Stimulated activated naive CD4-positive, alpha-beta T cell treated with Interleukin-2 at 50 U/mL for 16 hours (primary cell): ENCODE data around the gene ABCC1.

Experiments
- DNase-seq: peaks from one replicate; lab custom pipeline; 2025; lab: John Stamatoyannopoulos, UW

ABCC1 gene

GRCh38 chr16:16111639-16112038, 162.2 kb downstream of the ABCC1 start:
- no peak for DNase-seq

GRCh38 chr16:16112450-16113053, 163.1 kb downstream of the ABCC1 start:
- DNase-seq = no peak

DNA sequence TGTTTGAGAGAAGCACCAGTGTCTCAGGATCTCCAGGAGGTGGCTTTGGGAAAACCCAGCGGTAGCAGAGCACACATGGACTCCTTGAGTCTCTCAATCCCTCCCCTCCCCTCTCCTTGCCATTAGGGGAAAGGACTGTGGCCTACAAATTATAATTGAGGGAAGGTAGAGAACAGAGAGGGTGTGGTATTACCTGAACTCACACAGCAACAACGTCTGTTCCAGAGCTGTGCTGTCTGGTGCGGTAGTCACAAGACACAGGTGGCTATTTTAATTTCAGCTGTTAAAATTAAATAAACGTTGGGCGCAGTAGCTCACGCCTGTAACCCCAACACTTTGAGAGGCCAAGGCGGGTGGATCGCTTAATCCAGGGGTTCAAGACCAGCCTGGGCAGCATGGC, 163.7 kb downstream of the ABCC1 start:
- no peak for DNase-seq

GRCh38 chr16:16116841-16117240, 167.4 kb downstream of the ABCC1 start:
- DNase-seq = no peak

DNA sequence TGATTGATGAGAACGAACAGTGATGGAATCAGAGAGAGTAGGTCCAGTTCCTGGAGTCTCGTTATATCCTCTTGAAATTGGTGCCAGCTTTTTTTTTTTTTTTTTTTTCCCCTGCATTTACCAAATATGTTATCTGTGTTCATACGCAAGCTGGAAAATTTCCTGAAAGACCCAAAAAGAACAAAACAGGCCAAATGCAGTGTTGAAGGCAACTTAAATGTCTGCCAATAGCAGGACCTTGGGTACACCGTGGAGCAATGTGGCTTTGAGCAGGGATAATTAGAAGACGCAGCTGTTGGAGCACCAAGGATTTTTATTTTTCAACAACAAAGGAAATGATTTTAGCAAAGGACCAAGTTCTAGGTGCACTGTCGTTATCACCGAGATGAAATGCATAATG, 168.9 kb downstream of the ABCC1 start:
- no peak for DNase-seq

- DNase-seq = no peak
These were observed 170.6 kb downstream of the ABCC1 start for GRCh38 chr16:16120044-16120381.

DNA sequence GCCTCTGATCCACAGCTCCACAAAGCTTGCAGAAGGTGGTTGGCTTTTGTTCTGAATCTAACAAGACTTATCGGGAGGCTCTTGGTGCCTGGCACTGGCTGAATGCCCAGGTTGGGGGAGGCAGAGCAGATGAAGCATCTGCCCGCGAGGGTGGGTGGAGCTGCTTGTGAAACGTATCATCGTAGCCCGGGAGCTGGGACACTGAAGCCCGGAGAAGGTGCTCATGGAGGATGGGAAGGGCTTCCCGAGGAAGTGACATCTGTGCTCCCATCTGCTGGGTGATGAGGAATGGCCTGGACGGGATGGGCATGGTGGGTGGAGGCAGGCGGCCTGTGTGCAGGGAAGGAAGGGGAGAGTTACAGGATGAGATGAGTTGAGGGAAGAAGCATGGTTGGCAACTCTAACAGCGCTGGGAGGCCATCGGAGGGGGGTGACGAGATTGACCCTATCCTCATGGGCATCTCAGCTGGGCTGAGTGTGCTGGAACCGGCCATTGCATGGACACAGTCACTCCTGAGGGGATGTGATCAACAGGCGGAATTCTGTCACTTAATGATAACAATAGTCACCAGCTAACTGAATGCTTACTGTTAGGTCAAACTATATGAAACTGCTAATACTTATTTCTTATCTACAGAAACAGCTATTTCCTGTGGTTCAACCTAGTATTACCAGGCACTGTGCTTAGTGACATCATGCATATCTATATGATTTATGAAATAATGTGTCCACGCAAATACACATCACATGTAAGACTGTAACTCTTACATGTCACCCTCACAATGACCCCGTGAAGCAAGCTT, 171.2 kb downstream of the ABCC1 start:
- no peak for DNase-seq

DNA sequence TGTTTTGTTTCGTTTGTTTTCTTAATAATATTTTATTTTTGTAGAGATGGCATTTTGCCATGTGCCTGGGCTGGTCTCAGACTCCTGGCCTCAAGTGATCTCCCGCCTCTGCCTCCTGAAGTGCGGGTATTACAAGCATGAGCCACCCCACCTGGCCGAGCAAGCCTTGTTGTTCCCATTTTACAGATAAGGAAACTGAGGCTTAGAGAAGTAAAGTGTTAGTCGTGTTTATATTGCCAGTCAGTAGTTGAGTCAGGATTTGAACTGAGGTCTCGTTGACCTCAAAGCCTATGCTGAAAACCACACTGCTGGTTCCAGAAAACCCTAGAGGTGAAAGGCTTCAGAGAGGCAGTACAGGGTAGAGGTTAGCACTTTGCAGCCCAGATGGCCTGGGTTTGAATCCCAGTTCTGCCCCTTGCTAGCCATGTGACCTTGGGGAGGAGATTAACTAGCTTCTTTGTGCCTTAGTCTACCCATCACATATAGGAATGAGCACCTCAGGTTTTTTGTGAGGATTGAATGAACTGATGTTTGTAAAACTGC, 171.8 kb downstream of the ABCC1 start:
- no peak for DNase-seq

- no peak for DNase-seq
These were observed 172.8 kb downstream of the ABCC1 start for GRCh38 chr16:16122264-16122663.

- DNase-seq = no peak
These were observed 175.0 kb downstream of the ABCC1 start for GRCh38 chr16:16124438-16124837.

DNA sequence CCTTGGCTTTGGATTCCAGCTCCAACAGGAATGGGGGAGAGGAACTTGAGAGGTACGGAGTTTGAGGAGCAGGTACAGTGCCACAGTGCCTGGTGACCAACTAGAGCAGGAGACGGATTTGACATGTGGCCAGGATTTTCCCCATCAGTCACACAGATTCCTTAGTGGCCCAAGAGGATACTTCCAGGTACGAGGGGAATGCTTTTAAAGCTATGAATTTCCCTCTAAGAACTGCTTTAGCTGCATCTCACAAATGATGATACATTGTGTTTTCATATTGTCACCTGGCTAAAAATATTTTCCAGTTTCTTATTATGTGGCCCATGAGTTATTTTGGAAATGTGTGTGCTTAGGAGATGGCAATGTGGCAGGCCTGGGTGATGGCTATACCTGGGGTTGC, 175.6 kb downstream of the ABCC1 start:
- DNase-seq = no peak

GRCh38 chr16:16126896-16127295, 177.5 kb downstream of the ABCC1 start:
- no peak for DNase-seq

GRCh38 chr16:16127469-16128116, 178.2 kb downstream of the ABCC1 start:
- peak; percentile 42 for DNase-seq

DNA sequence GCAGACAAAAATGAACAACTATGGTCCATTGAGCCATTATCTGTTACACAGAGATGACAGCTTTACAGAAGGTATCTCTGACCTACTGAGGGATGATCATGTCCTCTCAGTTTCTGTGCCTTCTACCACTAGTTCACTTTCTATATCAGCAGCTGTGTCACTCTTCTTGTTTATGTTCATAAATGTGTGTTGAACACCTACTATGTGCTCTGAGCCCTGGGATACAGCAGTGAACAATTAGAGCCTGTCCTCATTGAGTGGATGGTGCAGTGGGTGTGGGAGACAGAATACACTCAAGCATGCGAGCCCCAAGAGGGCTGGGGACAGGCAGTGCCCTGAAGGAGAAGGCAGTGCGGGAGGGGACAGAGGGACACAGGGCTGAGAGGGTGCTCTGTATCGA, 181.8 kb downstream of the ABCC1 start:
- no peak for DNase-seq

DNA sequence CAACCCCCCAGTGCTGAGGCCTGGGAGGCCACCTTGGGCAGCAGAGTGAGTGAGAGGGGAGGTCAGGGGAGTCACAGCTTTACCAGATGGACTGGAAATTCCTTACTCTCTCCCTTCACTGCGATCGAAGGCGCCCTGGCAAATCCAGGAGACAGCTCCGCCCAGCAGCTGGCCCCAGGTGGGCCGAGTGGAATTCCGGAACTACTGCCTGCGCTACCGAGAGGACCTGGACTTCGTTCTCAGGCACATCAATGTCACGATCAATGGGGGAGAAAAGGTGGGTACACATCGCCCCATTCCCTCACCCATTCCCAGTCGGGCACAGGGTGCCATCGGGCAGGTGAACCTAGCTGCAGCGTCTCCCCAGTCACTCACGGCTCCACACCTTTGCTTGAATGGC, 182.2 kb downstream of the ABCC1 start:
- no peak for DNase-seq

DNA sequence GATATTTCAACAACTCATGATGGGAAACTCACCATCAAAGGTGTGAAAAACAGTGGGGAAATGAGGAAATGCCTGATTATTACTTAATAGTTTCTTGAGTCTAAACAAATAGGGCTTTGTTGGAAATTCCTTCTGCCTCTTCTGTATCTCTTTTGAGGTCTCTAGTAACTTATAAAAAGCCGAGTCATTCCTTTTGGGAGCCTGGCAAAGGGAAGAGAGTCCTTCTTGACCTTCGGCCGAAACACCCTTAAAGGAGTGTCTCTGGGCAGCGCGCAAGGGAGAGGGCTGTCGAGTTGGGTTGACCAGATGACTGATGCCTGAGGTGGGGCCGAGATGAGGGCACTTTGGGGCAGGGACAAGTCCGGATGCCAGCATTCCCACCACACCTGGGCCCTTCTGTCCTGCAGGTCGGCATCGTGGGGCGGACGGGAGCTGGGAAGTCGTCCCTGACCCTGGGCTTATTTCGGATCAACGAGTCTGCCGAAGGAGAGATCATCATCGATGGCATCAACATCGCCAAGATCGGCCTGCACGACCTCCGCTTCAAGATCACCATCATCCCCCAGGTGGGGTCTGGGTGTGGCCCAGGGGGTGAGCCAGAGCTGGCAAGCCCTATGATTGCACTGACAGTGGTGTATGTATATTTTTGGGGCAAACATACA, 184.7 kb downstream of the ABCC1 start:
- DNase-seq = no peak

DNA sequence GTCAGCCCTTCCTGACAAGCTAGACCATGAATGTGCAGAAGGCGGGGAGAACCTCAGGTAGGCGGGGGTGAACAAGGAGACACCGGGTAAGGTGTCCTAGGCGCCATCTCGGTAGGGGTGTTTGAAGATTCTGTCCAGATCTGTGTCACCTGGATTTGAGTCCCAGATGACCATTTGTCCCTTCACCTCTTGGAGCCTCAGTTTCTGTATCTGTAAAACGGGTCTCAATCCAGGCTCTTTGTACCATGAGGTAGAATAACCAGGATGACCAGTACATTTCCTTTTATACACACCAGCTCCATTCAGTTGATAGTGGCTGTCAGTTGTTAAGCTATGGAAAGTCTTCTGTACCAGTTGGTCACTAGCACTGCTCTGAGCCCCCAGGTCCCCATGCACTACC, 187.2 kb downstream of the ABCC1 start:
- DNase-seq = no peak

DNA sequence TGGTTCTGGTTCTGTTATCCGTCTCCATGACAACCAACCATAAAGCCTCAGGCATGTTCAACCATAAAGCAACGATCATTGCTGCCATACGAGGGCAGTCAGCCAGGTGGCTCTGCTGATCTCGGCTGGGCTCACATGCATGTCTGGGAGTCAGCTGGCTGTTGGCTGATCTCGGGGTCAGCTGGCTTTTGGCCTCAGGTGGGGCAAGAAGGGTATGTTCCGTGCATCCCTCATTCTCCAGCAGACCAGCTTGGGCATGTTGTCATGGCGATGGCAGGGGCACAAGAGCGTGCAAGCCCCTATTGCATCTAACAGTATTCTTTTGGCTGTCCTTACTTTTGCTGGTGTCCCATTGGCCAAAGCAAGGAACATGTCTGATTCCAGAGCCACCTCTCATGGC, 187.7 kb downstream of the ABCC1 start:
- DNase-seq = no peak

DNA sequence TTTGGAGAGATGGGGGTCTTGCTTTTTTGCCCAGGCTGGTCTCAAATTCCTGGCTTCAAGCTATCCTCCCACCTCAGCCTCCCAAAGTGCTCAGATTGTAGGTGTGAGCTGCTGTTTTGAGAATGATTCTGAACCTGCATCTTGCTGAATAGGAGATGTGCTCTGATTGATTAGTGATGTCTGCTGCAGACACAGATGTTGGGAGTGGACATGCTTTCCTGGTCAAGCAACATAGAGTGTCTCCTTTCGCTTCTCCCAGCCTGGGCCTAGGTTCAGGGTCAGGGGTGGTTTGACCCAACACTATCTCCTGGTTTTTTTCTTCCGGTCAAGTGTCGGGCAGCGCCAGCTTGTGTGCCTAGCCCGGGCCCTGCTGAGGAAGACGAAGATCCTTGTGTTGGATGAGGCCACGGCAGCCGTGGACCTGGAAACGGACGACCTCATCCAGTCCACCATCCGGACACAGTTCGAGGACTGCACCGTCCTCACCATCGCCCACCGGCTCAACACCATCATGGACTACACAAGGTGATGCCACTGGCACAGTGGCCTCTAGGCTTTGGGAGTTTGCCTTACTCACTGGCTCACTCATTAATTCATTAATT, 188.7 kb downstream of the ABCC1 start:
- DNase-seq = no peak

GRCh38 chr16:16139061-16139460, 189.6 kb downstream of the ABCC1 start:
- no peak for DNase-seq

DNA sequence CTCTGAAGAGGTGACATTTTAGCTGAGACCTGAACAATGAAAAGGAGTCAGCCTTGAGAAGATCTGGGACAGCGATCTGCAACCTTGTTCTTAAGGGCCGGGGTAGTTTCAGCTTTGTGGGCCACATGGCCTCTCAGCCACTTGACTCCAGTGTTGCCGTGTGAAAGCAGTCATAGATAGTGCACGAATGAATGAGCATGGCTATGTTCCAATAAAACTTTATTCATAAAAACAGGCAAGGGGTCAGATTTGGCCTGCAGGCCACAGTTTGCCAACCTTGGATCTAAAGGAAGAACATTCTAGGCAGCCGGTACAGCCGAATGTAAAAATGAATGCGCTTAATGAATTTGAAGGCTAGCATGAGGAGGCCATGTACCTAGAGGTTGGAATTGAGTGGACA, 190.4 kb downstream of the ABCC1 start:
- no peak for DNase-seq

GRCh38 chr16:16140537-16140936, 191.1 kb downstream of the ABCC1 start:
- no peak for DNase-seq
